Karpas-422 (cell line): ENCODE measurements around the gene TBX15. TPM values are rescaled to one million over a fixed set of nuclear protein-coding genes. Genes with fewer than 3 reads are reported as not detected.

Source experiments
- DNase-seq: peaks from one replicate; pipeline ENCODE4 v3.0.0-alpha.2; 2015
- H2AFZ ChIP-seq: fragments of 200-600 bp; sonication (generic); 2 replicates; pipeline ENCODE4 v1.6.1; 2014; ENCODE audit warnings: antibody characterized with exemption, low read length, mixed read lengths
- H3K27ac ChIP-seq: fragments of 200-600 bp; sonication (generic); 2 replicates; pipeline ENCODE4 v1.5.1; 2014; ENCODE audit warnings: mild to moderate bottlenecking, low read length, moderate library complexity
- H3K27me3 ChIP-seq: fragments of 200-600 bp; sonication (generic); 2 replicates; pipeline ENCODE4 v1.6.1; 2014; ENCODE audit warnings: low read length, mixed read lengths
- H3K36me3 ChIP-seq: fragments of 200-600 bp; sonication (generic); 2 replicates; pipeline ENCODE4 v1.6.1; 2014; ENCODE audit warnings: low read length, mixed read lengths; ENCODE audit not compliant: insufficient read depth
- H3K4me1 ChIP-seq: fragments of 200-600 bp; sonication (generic); 2 replicates; pipeline ENCODE4 v1.6.1; 2014; ENCODE audit warnings: mild to moderate bottlenecking, low read length, mixed read lengths
- H3K4me2 ChIP-seq: fragments of 200-600 bp; sonication (generic); 2 replicates; pipeline ENCODE4 v1.6.1; 2014; ENCODE audit warnings: low read length, low read depth, mild to moderate bottlenecking; ENCODE audit not compliant: poor library complexity, severe bottlenecking
- H3K4me3 ChIP-seq: fragments of 200-600 bp; sonication (generic); 2 replicates; pipeline ENCODE4 v1.5.1; 2014; ENCODE audit warnings: mild to moderate bottlenecking, antibody characterized with exemption, low read length, mixed read lengths
- H3K79me2 ChIP-seq: fragments of 200-600 bp; sonication (generic); 2 replicates; pipeline ENCODE4 v1.6.1; 2014; ENCODE audit warnings: mild to moderate bottlenecking, low read length, mixed read lengths
- H3K9ac ChIP-seq: fragments of 200-600 bp; sonication (generic); 2 replicates; pipeline ENCODE4 v1.6.0; 2014; ENCODE audit warnings: low read length
- H3K9me2 ChIP-seq: fragments of 200-600 bp; sonication (generic), shearing (Covaris generic); replicated peaks from 2 replicates; pipeline ENCODE4 v1.6.0; 2014; ENCODE audit warnings: mild to moderate bottlenecking, low read length, moderate library complexity; ENCODE audit not compliant: insufficient read depth
- H3K9me3 ChIP-seq: fragments of 300-700, 200-600 bp; sonication (generic); 2 replicates; pipeline ENCODE4 v1.6.1; 2014; ENCODE audit warnings: low read length, mixed read lengths
- H4K20me1 ChIP-seq: fragments of 200-600 bp; sonication (generic); 2 replicates; pipeline ENCODE4 v1.6.1; 2014; ENCODE audit warnings: mild to moderate bottlenecking, antibody characterized with exemption, low read length, low read depth; ENCODE audit not compliant: insufficient read depth
- total RNA-seq: library from RNA; depleted of rRNA; stranded (reverse); fragments of >200 nt; shearing (Covaris generic); gene quantifications from 2 replicates; pipeline ENCODE4 v1.2.3, GENCODE V29; 2014; ENCODE audit warnings: low replicate concordance

Gene TBX15
- total RNA-seq, 1 experiment from 2014 or later = not detected

DNA sequence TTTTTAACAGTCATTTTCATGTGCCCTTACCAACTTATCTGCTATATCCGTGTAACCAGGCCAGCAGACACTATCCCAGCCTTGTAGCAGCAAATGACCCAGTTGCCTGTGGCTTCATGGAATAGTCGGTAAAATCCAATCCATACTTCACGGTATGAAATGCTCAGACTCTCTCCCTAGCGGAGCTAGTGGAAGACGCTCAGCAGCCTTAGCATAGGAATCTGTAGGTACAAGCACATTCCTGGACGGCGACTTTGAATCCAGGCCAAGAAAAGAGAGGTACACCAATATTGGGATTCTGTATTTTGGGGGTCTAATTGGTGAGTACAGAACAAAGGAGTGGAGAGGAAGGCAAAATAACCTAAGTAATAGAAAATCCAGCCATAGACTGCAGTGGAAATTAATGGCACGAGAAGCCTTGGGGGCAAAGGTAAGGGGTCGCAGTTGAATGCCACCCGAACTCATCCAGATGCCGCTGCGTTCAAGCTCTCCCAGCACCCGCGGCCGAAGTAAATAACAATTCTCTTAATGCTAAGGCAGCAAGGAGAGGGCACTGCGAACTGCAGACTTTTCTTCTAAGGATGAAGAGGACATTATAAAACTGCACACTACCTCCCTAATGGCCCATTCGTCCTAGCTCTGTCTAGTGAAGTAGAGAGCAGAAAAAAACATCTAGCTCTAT, 17.7 kb upstream of the TBX15 start:
- DNase-seq = no peak
- H3K9ac ChIP-seq = no peak overlapping the region
- no peak overlapping the region for H3K27ac ChIP-seq
- H2AFZ ChIP-seq = no peak overlapping the region
- H3K9me2 ChIP-seq = no peaks in the 10 kb centered on the region
- H3K27me3 ChIP-seq = no peaks in the 10 kb centered on the region
- no peaks in the 10 kb centered on the region for H3K9me3 ChIP-seq
- no peaks in the 10 kb centered on the region for H4K20me1 ChIP-seq
- H3K36me3 ChIP-seq = no peaks in the 10 kb centered on the region
- H3K4me1 ChIP-seq = no peaks in the 10 kb centered on the region
- no peak overlapping the region for H3K4me2 ChIP-seq
- no peaks in the 10 kb centered on the region for H3K79me2 ChIP-seq
- H3K4me3 ChIP-seq = no peak overlapping the region

- H3K9me2 ChIP-seq = no peaks in the 10 kb centered on the region
- DNase-seq = no peak
- H3K27ac ChIP-seq = no peak overlapping the region
- H3K9ac ChIP-seq = no peak overlapping the region
- H3K36me3 ChIP-seq = no peaks in the 10 kb centered on the region
- no peaks in the 10 kb centered on the region for H3K9me3 ChIP-seq
- H3K4me2 ChIP-seq = no peak overlapping the region
- no peaks in the 10 kb centered on the region for H3K4me1 ChIP-seq
- no peaks in the 10 kb centered on the region for H4K20me1 ChIP-seq
- H3K4me3 ChIP-seq = no peak overlapping the region
- no peak overlapping the region for H2AFZ ChIP-seq
- H3K79me2 ChIP-seq = no peaks in the 10 kb centered on the region
- H3K27me3 ChIP-seq = no peaks in the 10 kb centered on the region
Measured at GRCh38 chr1:119004781-119005180, 16.6 kb upstream of the TBX15 start.

DNA sequence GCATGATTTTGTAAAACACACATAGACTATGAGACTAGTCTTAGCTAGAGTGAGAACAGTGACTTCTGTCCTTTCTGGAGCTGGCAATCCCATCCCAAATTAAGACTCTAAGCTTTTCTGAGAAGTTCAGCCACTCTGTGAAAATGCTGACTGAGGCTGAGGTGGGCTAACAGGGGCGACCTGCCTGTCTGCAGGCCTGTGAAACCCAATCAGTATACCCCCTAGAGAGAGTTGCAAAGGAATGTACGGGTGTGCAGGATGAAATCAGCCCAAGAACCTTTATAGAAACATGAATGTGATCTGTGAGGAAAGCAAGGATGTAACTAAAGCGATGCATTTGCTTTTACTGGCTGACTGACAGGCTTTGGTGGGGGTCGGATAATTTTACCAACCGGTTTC, 16.0 kb upstream of the TBX15 start:
- H3K4me3 ChIP-seq = no peak overlapping the region
- no peaks in the 10 kb centered on the region for H3K4me1 ChIP-seq
- H3K79me2 ChIP-seq = no peaks in the 10 kb centered on the region
- no peak overlapping the region for H3K9ac ChIP-seq
- H3K4me2 ChIP-seq = no peak overlapping the region
- H3K9me2 ChIP-seq = no peaks in the 10 kb centered on the region
- H3K9me3 ChIP-seq = no peaks in the 10 kb centered on the region
- H3K27me3 ChIP-seq = no peaks in the 10 kb centered on the region
- H2AFZ ChIP-seq = no peak overlapping the region
- DNase-seq = no peak
- H4K20me1 ChIP-seq = no peaks in the 10 kb centered on the region
- no peaks in the 10 kb centered on the region for H3K36me3 ChIP-seq
- no peak overlapping the region for H3K27ac ChIP-seq

DNA sequence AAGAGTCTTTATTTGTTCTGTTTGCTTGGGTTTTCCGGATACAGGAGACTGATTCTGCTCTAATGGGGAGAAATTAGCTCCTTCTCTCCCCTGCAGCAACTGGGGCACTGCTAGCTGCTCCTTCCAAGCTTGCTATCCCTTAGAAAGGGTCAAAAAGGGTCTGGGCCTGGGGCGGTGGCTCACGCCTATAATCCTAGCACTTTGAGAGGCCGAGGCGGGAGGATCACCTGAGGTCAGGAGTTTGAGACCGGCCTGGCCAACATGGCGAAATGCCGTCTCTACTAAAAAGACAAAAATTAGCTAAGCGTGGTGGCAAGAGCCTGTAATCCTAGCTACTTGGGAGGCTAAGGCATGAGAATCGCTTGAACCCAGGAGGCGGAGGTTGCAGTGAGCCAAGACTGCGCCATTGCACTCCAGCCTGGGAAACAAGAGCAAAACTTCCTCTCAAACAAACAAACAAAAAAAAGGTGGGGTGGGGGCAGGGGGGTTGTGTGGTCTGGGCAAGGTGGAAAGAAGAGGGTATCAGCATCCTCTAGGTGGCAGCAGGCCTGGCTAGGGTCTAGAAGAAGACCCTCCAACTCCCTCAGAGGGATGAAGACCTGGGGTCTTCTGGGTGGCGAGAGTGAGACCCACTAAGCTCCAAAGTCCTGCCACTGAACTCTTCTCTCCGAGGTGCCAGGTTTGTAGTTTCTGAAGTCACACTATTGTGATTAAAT, 15.4 kb upstream of the TBX15 start:
- Histone ChIP-seq H3K9me3 (no peaks in the 10 kb centered on the region), H3K27me3 (no peaks in the 10 kb centered on the region)

DNA sequence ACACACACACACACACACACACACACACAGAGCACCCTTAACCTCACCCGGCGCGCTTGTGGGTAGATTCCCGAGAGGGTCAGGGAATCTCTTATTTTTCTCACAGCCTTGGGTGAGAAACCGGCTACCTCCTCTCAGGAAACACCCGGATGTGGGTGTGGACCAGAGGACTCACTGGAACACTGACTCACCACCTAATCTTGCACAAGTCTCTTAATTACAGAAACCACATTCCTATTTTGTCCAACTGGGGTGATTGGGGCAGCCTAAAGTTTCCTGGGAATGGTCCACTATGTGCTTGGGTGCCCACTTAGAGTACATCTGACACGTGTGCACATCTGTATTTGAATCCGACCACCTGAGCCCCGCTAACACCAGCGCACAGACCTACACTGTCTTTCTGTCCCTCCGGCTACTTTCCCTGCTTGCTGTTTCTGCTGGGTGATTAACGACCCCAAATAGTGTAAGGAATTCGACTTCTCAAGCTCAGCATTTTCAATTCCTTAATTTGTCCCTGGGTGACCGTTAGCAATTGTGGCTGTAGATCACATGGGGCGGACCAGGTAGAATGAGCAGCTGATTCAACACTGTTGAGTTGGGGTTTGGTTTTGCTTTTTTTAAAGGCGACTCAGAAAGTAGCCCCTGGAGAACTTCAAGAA, 14.0 kb upstream of the TBX15 start:
- no peaks in the 10 kb centered on the region for H3K4me1 ChIP-seq
- no peaks in the 10 kb centered on the region for H3K27me3 ChIP-seq
- H2AFZ ChIP-seq = no peak overlapping the region
- H4K20me1 ChIP-seq = no peaks in the 10 kb centered on the region
- no peak for DNase-seq
- H3K36me3 ChIP-seq = no peaks in the 10 kb centered on the region
- H3K9me3 ChIP-seq = no peaks in the 10 kb centered on the region
- no peaks in the 10 kb centered on the region for H3K9me2 ChIP-seq
- no peak overlapping the region for H3K27ac ChIP-seq
- no peaks in the 10 kb centered on the region for H3K79me2 ChIP-seq
- H3K4me3 ChIP-seq = no peak overlapping the region
- H3K9ac ChIP-seq = no peak overlapping the region
- no peak overlapping the region for H3K4me2 ChIP-seq

More for the DNA sequence above, 15.4 kb upstream of the TBX15 start:
- Histone ChIP-seq H3K9ac (no peak overlapping the region), H3K36me3 (no peaks in the 10 kb centered on the region), H3K4me3 (no peak overlapping the region), H4K20me1 (no peaks in the 10 kb centered on the region), H3K27ac (no peak overlapping the region), H2AFZ (no peak overlapping the region), H3K4me2 (no peak overlapping the region), H3K79me2 (no peaks in the 10 kb centered on the region), H3K9me2 (no peaks in the 10 kb centered on the region), H3K4me1 (no peaks in the 10 kb centered on the region)
- no peak for DNase-seq

- no peaks in the 10 kb centered on the region for H3K27me3 ChIP-seq
- H2AFZ ChIP-seq = no peak overlapping the region
- no peak overlapping the region for H3K4me2 ChIP-seq
- DNase-seq = no peak
- H3K79me2 ChIP-seq = no peaks in the 10 kb centered on the region
- H3K4me3 ChIP-seq = no peak overlapping the region
- no peaks in the 10 kb centered on the region for H4K20me1 ChIP-seq
- no peak overlapping the region for H3K27ac ChIP-seq
- H3K36me3 ChIP-seq = no peaks in the 10 kb centered on the region
- no peaks in the 10 kb centered on the region for H3K9me3 ChIP-seq
- H3K9me2 ChIP-seq = no peaks in the 10 kb centered on the region
- H3K4me1 ChIP-seq = no peaks in the 10 kb centered on the region
- H3K9ac ChIP-seq = no peak overlapping the region
Measured at GRCh38 chr1:119001181-119002027, 13.3 kb upstream of the TBX15 start.

DNA sequence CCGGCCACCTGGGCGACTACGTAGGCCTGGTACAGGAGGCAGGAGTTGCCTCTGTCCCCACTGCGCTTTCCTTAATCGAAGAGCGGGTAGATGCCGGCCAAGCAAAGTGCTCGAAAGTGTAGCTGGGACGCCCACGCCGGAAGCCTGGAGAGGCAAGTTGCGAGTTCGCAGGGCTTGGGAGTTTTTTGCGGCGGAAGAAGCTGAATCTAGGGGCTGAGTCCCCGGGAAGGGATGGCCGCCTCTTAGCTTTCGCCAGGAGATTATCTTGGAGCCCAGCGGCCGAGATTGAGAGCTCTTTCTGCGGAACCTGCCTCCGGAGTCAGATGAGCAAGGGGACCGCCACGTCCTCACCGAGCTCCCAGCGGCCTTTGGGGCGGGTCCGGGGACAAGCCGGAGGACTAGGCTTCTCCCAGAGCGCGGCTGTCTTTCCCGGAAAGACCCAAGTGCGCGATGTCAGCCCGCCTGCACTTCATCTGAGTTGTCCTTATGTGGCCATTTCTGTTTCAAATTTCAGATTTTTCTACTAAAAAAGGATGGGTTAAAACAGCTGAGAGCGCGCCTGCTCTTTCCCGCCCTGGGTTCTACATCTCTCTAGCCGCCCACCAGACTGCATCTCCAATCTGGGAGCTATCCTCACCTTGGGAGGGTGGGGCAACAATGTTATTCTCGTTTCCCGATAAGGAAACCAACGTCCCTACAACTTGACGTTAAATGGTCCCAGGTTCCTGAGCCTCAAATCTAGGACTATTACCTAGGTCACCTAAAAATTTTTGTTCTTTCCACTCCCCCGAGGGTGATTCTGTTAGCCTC, 12.4 kb upstream of the TBX15 start:
- H3K4me2 ChIP-seq = no peak overlapping the region
- H3K36me3 ChIP-seq = no peaks in the 10 kb centered on the region
- no peak for DNase-seq
- H3K9me3 ChIP-seq = no peaks in the 10 kb centered on the region
- no peak overlapping the region for H3K4me3 ChIP-seq
- H3K79me2 ChIP-seq = no peaks in the 10 kb centered on the region
- no peaks in the 10 kb centered on the region for H4K20me1 ChIP-seq
- H3K27ac ChIP-seq = no peak overlapping the region
- no peaks in the 10 kb centered on the region for H3K4me1 ChIP-seq
- H2AFZ ChIP-seq = no peak overlapping the region
- H3K9me2 ChIP-seq = no peaks in the 10 kb centered on the region
- H3K27me3 ChIP-seq = no peaks in the 10 kb centered on the region
- no peak overlapping the region for H3K9ac ChIP-seq
